VCaP (cell line): Measurements from ENCODE around the gene P4HB.

ENCODE experiments used
- H3K27ac ChIP-seq: fragments of 450-650 bp; 2 replicates; pipeline ENCODE4 v1.5.1; 2017
- TF ChIP-seq, protein P1 (sequence below): fragments of 450-650 bp; conservative IDR thresholded peaks from 2 replicates; pipeline ENCODE4 v1.5.1; 2017; ENCODE audit warnings: mild to moderate bottlenecking, moderate library complexity

Gene P4HB

DNA sequence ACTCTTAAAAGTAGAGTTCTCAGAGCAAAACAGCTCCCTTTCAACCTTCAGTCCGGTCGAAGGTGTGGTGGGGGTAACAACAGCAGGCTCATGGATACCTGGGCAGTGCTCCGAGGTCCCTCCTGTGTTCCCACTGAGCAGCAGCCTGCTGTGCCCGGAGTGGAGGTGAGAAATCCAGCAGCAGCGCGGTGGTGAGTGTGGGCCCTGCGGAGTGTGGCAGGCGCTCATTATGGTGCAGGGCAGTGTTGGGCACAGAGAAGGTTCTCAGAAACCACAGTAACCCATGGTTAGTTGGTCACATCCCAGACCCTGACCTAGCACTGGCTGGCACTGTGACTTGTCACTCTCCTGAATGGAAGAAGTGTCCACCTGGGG, 5.0 kb upstream of the P4HB start:
- peak overlapping the region; percentile 100 for H3K27ac ChIP-seq
- TF ChIP-seq, protein P1, sequence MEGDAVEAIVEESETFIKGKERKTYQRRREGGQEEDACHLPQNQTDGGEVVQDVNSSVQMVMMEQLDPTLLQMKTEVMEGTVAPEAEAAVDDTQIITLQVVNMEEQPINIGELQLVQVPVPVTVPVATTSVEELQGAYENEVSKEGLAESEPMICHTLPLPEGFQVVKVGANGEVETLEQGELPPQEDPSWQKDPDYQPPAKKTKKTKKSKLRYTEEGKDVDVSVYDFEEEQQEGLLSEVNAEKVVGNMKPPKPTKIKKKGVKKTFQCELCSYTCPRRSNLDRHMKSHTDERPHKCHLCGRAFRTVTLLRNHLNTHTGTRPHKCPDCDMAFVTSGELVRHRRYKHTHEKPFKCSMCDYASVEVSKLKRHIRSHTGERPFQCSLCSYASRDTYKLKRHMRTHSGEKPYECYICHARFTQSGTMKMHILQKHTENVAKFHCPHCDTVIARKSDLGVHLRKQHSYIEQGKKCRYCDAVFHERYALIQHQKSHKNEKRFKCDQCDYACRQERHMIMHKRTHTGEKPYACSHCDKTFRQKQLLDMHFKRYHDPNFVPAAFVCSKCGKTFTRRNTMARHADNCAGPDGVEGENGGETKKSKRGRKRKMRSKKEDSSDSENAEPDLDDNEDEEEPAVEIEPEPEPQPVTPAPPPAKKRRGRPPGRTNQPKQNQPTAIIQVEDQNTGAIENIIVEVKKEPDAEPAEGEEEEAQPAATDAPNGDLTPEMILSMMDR: no peak

DNA sequence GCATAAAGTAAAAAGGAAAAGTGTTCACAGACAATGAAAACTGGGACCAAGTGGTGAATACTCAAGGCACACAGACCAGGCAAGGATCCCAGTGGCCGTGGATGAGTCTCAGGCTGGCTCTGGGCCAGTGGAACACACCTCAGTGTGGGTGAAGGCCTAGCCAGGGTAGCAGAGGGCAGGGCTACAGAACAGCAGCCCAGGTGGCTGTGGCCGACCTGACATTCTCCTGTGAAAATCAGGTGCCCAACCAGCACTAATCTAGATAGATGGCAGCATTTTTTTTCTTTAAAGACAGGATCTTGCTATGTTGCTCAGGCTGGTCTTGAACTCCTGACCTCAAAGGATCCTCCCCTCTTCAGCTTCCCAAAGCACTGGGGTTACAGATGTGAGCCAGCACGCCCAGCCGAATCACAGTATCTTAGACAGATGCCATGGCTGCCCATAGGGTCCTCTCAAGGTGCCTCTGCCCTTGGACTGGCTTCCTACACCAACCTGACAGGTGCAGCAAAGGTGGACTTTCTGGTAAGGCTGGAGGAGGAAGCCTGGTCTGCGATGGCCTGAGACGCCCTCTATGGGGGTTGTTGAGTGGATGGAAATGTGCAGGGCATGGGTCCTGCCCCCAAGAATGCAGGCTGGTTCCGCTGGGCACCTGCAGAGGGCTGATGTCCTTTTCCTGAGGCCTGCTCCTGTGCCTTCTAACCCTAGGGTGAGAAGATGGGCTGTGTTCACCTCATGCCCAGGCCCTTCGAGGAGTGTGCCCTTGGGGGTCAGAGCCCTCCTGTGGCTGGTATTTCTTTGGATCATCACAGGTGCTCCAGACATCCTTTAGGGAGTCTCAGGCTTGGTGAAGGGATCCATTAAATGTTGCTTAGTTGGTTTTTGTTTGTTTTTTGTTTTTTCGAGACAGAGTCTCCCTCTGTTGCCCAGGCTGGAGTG, 3.8 kb upstream of the P4HB start:
- H3K27ac ChIP-seq: peak overlapping the region; percentile 100
- TF ChIP-seq, protein P1: no peak

DNA sequence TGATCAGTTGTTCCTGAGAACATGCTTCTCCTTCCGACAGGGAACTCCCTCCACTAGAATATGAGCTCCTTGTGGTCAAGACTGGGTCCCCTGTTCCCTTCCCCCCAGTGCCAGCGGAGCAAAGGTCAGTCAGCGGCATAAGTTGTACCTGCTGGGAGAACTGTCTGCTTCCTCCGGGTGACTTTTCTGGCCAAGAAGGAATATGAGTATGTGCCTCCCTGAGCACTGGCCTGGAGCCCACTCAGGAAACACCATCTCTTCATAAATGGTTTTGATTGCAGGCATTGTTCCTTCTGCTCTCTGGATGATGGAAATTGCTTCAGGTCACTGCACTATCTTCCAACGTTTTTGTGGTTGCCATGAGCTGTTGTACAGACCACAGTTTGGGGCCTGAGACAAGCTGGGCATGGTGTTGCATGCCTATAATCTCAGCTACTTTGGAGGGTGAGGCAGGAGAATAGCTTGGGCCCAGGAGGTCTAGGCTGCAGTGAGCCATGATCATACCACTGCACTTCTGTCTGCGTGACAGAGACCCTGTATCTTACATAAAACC, 2.9 kb upstream of the P4HB start:
- TF ChIP-seq, protein P1: no peak
- H3K27ac ChIP-seq: peak overlapping the region; percentile 100

DNA sequence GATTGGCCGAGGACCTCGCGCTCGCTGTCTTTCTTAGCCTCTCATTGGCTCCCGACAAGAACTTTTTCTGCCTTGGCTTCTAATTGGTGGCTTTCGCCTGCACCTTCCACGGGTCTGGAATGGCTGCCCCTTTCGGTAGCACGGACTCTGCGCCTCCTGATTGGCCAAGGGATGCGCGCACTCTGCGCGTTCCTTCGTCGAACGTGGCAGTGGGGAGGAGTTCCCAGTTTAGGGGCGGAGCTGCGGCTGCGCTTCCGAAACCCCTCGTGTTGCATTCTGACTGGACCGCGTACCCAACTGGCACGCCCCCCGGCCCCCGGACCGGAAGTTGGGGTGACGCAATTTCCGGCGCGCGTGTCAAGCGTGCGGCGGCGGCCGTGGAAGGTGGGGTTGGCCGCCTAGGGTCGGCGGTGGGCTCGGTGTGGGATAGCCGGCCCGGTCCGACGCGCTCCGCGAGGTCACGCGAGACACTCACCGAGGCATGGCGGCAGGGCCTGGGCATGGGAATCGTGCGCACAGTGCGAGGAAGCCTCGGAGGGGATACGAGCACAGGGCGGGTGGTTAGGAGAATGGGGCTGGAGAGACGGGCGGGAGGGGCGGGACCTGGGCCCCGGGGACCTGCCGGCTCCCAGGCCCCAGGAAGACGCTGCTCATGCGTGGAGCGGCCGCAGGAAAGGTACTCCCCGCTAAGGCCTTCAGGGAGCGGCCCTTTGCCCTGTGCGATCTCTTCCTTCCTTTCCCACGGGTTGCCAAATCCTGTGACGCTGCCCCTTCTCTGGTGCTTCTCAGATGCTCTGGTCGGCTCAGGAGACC, 627 bp upstream of the P4HB start:
- TF ChIP-seq, protein P1: no peak

DNA sequence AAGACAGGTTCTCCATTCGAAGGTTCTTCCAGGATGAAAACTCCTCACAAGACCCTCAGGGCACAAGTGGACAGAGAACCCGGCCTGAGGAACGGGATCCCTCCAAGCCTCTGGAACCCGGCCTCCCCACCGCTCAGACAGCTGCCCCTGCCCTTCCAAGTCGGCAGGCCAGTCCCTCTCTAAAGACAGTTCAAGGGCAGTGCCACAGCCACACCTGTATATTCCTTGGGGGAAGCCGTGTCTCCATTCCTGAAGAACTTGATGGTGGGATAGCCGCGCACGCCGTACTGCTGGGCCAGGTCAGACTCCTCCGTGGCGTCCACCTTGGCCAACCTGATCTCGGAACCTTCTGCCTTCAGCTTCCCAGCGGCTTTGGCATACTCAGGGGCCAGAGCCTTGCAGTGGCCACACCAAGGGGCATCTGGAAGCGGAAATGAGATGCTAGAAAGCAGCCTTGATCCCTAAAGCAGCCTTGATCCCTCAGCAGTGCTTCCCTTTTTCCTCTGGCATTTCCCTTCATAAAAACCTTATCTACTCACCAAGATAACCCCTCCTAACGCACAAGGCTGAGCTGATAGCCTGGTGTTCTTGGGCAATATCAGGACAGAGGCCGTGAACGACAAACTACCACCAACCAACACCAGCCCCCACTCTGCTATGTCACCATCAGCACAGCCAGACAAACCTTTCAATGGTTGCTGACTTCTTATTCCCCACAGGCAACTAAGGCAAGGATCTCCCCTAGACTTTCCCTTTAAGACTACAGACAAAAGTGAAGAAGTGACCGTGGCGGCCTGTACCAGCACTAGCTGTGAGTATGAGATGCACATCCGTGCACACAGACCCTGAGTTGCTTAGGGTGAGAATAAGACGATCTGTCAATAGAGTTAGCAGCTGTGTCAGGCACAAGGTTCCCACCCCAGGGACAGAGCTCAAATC, 1.1 kb downstream of the P4HB start:
- H3K27ac ChIP-seq: peak overlapping the region; percentile 100
- TF ChIP-seq, protein P1: no peak

More for the DNA sequence above, 627 bp upstream of the P4HB start:
- H3K27ac ChIP-seq: peak overlapping the region; percentile 100

DNA sequence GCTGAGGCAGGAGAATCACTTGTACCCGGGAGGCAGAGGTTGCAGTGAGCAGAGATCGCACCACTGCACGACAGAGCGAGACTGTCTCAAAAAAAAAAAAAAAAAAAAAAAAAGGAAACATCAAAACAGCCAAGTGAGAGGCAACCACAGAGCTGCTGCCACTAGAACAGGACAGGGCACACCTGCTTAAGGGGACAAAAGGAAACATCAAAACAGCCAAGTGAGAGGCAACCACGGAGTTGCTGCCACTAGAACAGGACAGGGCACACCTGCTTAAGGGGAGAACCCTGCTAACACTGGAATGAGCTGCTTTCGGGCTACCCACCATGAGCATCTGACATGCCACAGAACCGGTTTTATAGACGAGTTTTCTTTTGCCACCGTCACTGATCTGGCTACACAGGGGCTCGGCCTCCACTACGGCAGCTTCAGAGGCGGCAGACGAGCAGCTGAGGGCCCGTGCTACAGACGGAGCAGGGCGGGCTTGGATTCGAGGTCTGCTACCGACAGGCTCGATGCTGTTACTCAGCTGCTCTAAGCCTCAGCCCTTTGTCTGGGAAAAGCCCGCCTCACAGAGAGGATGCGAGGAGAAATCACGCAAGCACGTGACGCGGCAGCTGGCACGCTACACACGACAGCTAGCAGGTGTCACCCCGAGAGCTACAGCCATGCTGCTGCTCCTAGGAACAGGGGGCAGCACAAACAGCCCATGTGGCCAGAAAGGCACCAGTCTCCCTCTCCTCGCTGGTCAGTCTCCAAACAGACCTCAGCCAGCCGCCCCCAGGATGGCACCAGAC, 2.0 kb downstream of the P4HB start:
- TF ChIP-seq, protein P1: no peak
- peak overlapping the region; percentile 100 for H3K27ac ChIP-seq
